IMR-90 (cell line): Measurements from ENCODE around the gene DMD. TPM values are rescaled to one million over a fixed set of nuclear protein-coding genes. Genes with fewer than 3 reads are reported as not detected.

Experiments
- ATAC-seq: fragments of 200-7000 bp; cut with Tn5 transposase; 2 replicates; pipeline ENCODE4 v1.9.1; 2020; ENCODE audit warnings: low read depth, mild to moderate bottlenecking, moderate library complexity
- BruUV-seq: library from RNA; stranded (reverse); fragments of 400-500 nt; replicated peaks from 2 replicates; lab custom pipeline; 2021; lab: Mats Ljungman, UMichigan
- CTCF ChIA-PET: fragments of 300-600 bp; formaldehyde crosslinking; extraction: SDS; loops from one replicate; lab custom pipeline; 2021; ENCODE audit warnings: antibody characterized with exemption; lab: Yijun Ruan, JAX
- POLR2A ChIA-PET: fragments of 300-600 bp; sonication (Branson Sonifier 250); formaldehyde crosslinking; loops from one replicate; lab custom pipeline; 2022; ENCODE audit warnings: antibody characterized with exemption; ENCODE audit not compliant: unreplicated experiment; lab: Charles Lee
- DNase-seq: peaks from one replicate; pipeline ENCODE4 v3.0.0; 2013
- H2AFZ ChIP-seq: replicated peaks from 2 replicates; pipeline ENCODE3; 2013; ENCODE audit warnings: low read length, mild to moderate bottlenecking; ENCODE audit not compliant: poor library complexity
- H2AK5ac ChIP-seq: 2 replicates; pipeline ENCODE4 v1.6.1; 2013; ENCODE audit warnings: low read depth, low read length, inconsistent platforms
- H2AK9ac ChIP-seq: replicated peaks from 2 replicates; pipeline ENCODE3; 2013; ENCODE audit warnings: mild to moderate bottlenecking, low read depth, low read length, moderate library complexity; ENCODE audit not compliant: poor library complexity
- H2BK120ac ChIP-seq: 2 replicates; pipeline ENCODE4 v1.6.1; 2013; ENCODE audit warnings: low read depth, low read length, inconsistent platforms
- H2BK15ac ChIP-seq: 3 replicates; pipeline ENCODE4 v1.6.1; 2013; ENCODE audit warnings: low read depth, low read length, inconsistent platforms
- H2BK20ac ChIP-seq: 2 replicates; pipeline ENCODE4 v1.6.1; 2013; ENCODE audit warnings: low read depth, mild to moderate bottlenecking, inconsistent platforms, low read length, moderate library complexity
- H2BK5ac ChIP-seq: 2 replicates; pipeline ENCODE4 v1.6.1; 2013; ENCODE audit warnings: mild to moderate bottlenecking, low read depth, low read length, inconsistent platforms; ENCODE audit not compliant: poor library complexity, severe bottlenecking
- H3K14ac ChIP-seq: replicated peaks from 2 replicates; pipeline ENCODE4 v1.6.1; 2013; ENCODE audit warnings: low read depth, low read length, inconsistent platforms
- H3K18ac ChIP-seq: 2 replicates; pipeline ENCODE4 v1.6.1; 2013; ENCODE audit warnings: low read depth, low read length, control low read depth
- H3K23ac ChIP-seq: 2 replicates; pipeline ENCODE4 v1.6.1; 2013; ENCODE audit warnings: low read depth, low read length, inconsistent platforms
- H3K27ac ChIP-seq: 2 replicates; pipeline ENCODE4 v1.5.1; 2013; ENCODE audit warnings: mild to moderate bottlenecking, control low read depth, low read length; ENCODE audit not compliant: insufficient read depth
- H3K27me3 ChIP-seq: 2 replicates; pipeline ENCODE4 v1.6.1; 2013; ENCODE audit warnings: low read length; ENCODE audit not compliant: control insufficient read depth, insufficient read depth
- H3K36me3 ChIP-seq: 2 replicates; pipeline ENCODE4 v1.6.1; 2013; ENCODE audit warnings: low read length, mixed read lengths; ENCODE audit not compliant: control insufficient read depth, insufficient read depth
- H3K4ac ChIP-seq: 2 replicates; pipeline ENCODE4 v1.6.1; 2013; ENCODE audit warnings: low read depth, low read length, inconsistent platforms
- H3K4me1 ChIP-seq: 2 replicates; pipeline ENCODE4 v1.6.1; 2013; ENCODE audit warnings: low read length, mixed read lengths; ENCODE audit not compliant: control insufficient read depth, insufficient read depth
- H3K4me2 ChIP-seq: 2 replicates; pipeline ENCODE4 v1.6.1; 2013; ENCODE audit warnings: low read depth, mild to moderate bottlenecking, control low read depth, low read length, moderate library complexity
- H3K4me3 ChIP-seq: 2 replicates; pipeline ENCODE4 v1.5.1; 2013; ENCODE audit warnings: low read depth, mild to moderate bottlenecking, control low read depth, low read length, moderate library complexity; ENCODE audit not compliant: insufficient read depth
- H3K56ac ChIP-seq: 2 replicates; pipeline ENCODE4 v1.6.1; 2013; ENCODE audit warnings: low read length, inconsistent platforms; ENCODE audit not compliant: insufficient read depth; ENCODE audit errors: extremely low read depth
- H3K79me1 ChIP-seq, 2 experiments: 2 replicates each; pipeline ENCODE4 v1.6.1; 2013; ENCODE audit warnings: low read length in 2 of 2, inconsistent platforms in 1 of 2, low read depth in 1 of 2
- H3K9ac ChIP-seq: 2 replicates; pipeline ENCODE4 v1.6.1; 2013; ENCODE audit warnings: low read depth, low read length, control low read depth
- H3K9me1 ChIP-seq: 2 replicates; pipeline ENCODE4 v1.6.1; 2013; ENCODE audit warnings: low read length, inconsistent platforms; ENCODE audit not compliant: insufficient read depth
- H3K9me3 ChIP-seq: 2 replicates; pipeline ENCODE4 v1.6.1; 2013; ENCODE audit warnings: low read length; ENCODE audit not compliant: control insufficient read depth, insufficient read depth
- H4K20me1 ChIP-seq: 2 replicates; pipeline ENCODE4 v1.6.1; 2013; ENCODE audit warnings: low read length, inconsistent platforms; ENCODE audit not compliant: insufficient read depth
- H4K5ac ChIP-seq: 2 replicates; pipeline ENCODE4 v1.6.1; 2013; ENCODE audit warnings: mild to moderate bottlenecking, low read depth, low read length, control low read depth
- H4K8ac ChIP-seq, 2 experiments: 2 replicates each; pipeline ENCODE4 v1.6.1; 2013; ENCODE audit warnings: low read depth in 2 of 2, low read length in 2 of 2, control low read depth in 1 of 2, inconsistent platforms in 1 of 2
- H4K91ac ChIP-seq: 2 replicates; pipeline ENCODE4 v1.6.1; 2013; ENCODE audit warnings: low read depth, low read length, inconsistent platforms; ENCODE audit not compliant: insufficient read depth
- BHLHE40 ChIP-seq: fragments of 150-350 bp; IDR thresholded peaks from 2 replicates; pipeline ENCODE4 v1.6.1; 2016; ENCODE audit warnings: mild to moderate bottlenecking, low read depth, low read length
- CEBPB ChIP-seq: IDR thresholded peaks from 2 replicates; pipeline ENCODE4 v1.6.1; 2012; ENCODE audit warnings: low read depth, low read length, improper control_type of control experiment
- CTCF ChIP-seq: conservative IDR thresholded peaks from 2 replicates; pipeline ENCODE4 v1.5.1; 2012; ENCODE audit warnings: mild to moderate bottlenecking, low read depth, low read length, improper control_type of control experiment
- FOS ChIP-seq: fragments of 150-350 bp; IDR thresholded peaks from 2 replicates; pipeline ENCODE4 v1.6.1; 2016; ENCODE audit warnings: low read depth, low read length
- MAFK ChIP-seq: IDR thresholded peaks from 2 replicates; pipeline ENCODE4 v1.6.1; 2012; ENCODE audit warnings: low read depth, low read length, improper control_type of control experiment
- MAZ ChIP-seq: IDR thresholded peaks from 2 replicates; pipeline ENCODE4 v1.6.1; 2012; ENCODE audit warnings: low read depth, mild to moderate bottlenecking, low read length, improper control_type of control experiment, moderate library complexity, borderline replicate concordance
- MXI1 ChIP-seq: IDR thresholded peaks from 2 replicates; pipeline ENCODE4 v1.6.1; 2012; ENCODE audit warnings: low read depth, mild to moderate bottlenecking, low read length, moderate library complexity, borderline replicate concordance
- NFE2L2 ChIP-seq: fragments of 150-350 bp; IDR thresholded peaks from 2 replicates; pipeline ENCODE4 v1.6.1; 2016; ENCODE audit warnings: low read depth, mild to moderate bottlenecking, low read length
- RAD21 ChIP-seq: IDR thresholded peaks from 2 replicates; pipeline ENCODE4 v1.6.1; 2012; ENCODE audit warnings: low read length, improper control_type of control experiment
- RFX5 ChIP-seq: IDR thresholded peaks from 2 replicates; pipeline ENCODE4 v1.8.0; 2012; ENCODE audit warnings: low read depth, mild to moderate bottlenecking, low read length, moderate library complexity
- SMC3 ChIP-seq: fragments of 150-350 bp; IDR thresholded peaks from 2 replicates; pipeline ENCODE4 v1.6.1; 2016; ENCODE audit warnings: low read depth, mild to moderate bottlenecking, antibody characterized with exemption, low read length, moderate library complexity
- USF2 ChIP-seq: fragments of 150-350 bp; IDR thresholded peaks from 2 replicates; pipeline ENCODE4 v1.6.1; 2017; ENCODE audit warnings: mild to moderate bottlenecking, antibody characterized with exemption, low read length, low read depth
- WGBS, 2 experiments: methylation state at CpG; one replicate each; pipeline versions ENCODE4 v1.1.5 to v1.1.7; 2013; ENCODE audit warnings: missing lambda C conversion rate in 2 of 2; ENCODE audit not compliant: insufficient read length in 1 of 2; ENCODE audit errors: extremely low coverage in 2 of 2; 5-methylcytosine and 5-hydroxymethylcytosine counted together
- dilution Hi-C: fragments of 300-500 bp; cut with HindIII; formaldehyde crosslinking; loops from one replicate; pipeline ENCODE4 v1.14.3; 2018; ENCODE audit warnings: low sequenced_read_pairs; ENCODE audit not compliant: unreplicated experiment
- in situ Hi-C: fragments of 300-500 bp; cut with MboI; formaldehyde crosslinking; loops from 3 replicates; pipeline ENCODE4 v1.14.3; 2019; ENCODE audit warnings: low sequenced_read_pairs, inconsistent platforms, mixed read lengths
- intact Hi-C: fragments of 100-400 bp; cut with micrococcal nuclease; formaldehyde crosslinking; loops from 2 replicates; pipeline ENCODE4 v1.10.0; 2022
- polyA plus RNA-seq, 3 experiments: library from polyadenylated mRNA; depleted of rRNA; stranded (reverse); fragments of >200 nt; gene quantifications; 2 replicates each; pipeline ENCODE4 v1.2.3, GENCODE V29; 2012; ENCODE audit warnings: low replicate concordance in 1 of 3
- total RNA-seq: library from RNA; depleted of rRNA; stranded (reverse); fragments of >200 nt; gene quantifications from 2 replicates; pipeline ENCODE4 v1.2.3, GENCODE V29; 2012

DMD gene
- total and polyA plus RNA-seq, 2 of the 4 experiments (the other 2 are of a cell fraction), result 6.6 to 11.8 TPM

- no peak overlapping the region for H2AFZ ChIP-seq
- ChIA-PET POLR2A (no interaction called here), CTCF (no interaction called here)
- H4K5ac ChIP-seq, result no peak overlapping the region
- H4K20me1 ChIP-seq, result no peaks in the 10 kb centered on the region
- no peak overlapping the region for H3K4me2 ChIP-seq
- H3K9me3 ChIP-seq, result no peaks in the 10 kb centered on the region
- H3K4ac ChIP-seq, result no peak overlapping the region
- no peak overlapping the region for H4K8ac ChIP-seq
- no peak overlapping the region for H4K91ac ChIP-seq
- H3K56ac ChIP-seq, result no peak overlapping the region
- ATAC-seq (no peak), DNase-seq (no peak)
- H2BK120ac ChIP-seq, result no peak overlapping the region
- no peak overlapping the region for H3K14ac ChIP-seq
- no peaks in the 10 kb centered on the region for H3K4me1 ChIP-seq
- H3K4me3 ChIP-seq, result no peak overlapping the region
- H3K36me3 ChIP-seq, result no peaks in the 10 kb centered on the region
- H2AK5ac ChIP-seq, result no peak overlapping the region
- in situ Hi-C loops, result no loop called here
- H3K27me3 ChIP-seq, result no peaks in the 10 kb centered on the region
- H2AK9ac ChIP-seq, result no peak overlapping the region
- no peaks in the 10 kb centered on the region for H3K9me1 ChIP-seq
- BruUV-seq, result no TSS peak
- no peak overlapping the region for H3K27ac ChIP-seq
- no peak overlapping the region for H2BK15ac ChIP-seq
- no peak overlapping the region for H2BK20ac ChIP-seq
- no peak overlapping the region for H2BK5ac ChIP-seq
- no peak overlapping the region for H3K18ac ChIP-seq
- TF ChIP-seq CTCF (no peak), SMC3 (no peak), NFE2L2 (no peak), RFX5 (no peak), BHLHE40 (no peak), MXI1 (no peak), MAFK (no peak), RAD21 (no peak), FOS (no peak), USF2 (no peak), MAZ (no peak), CEBPB (no peak)
- no peak overlapping the region for H3K9ac ChIP-seq
- dilution Hi-C loops, result no loop called here
- no peaks in the 10 kb centered on the region for H3K79me1 ChIP-seq
- no peak overlapping the region for H3K23ac ChIP-seq
- intact Hi-C loops, result no loop called here
- WGBS, 2 experiments, result 40% methylated on average over 1 of the region's 1 CpG; no CpG with 5 or more reads in 1 of the 2 experiments
Observed at GRCh38 chrX:31932769-31933168, 1278.6 kb downstream of the DMD start.
